GM21529 (cell line): ENCODE measurements around the gene WWC1.
"Not testable (repeated sequence)": the region's sequence is repeated elsewhere in the genome, so short reads cannot be mapped to it uniquely, and the experiment has no call there.

Experiments used
- ATAC-seq: cut with Tn5 transposase; IDR thresholded peaks from one replicate; pipeline ENCODE4 v1.9.1; 2021; ENCODE audit not compliant: unreplicated experiment

Gene WWC1

DNA sequence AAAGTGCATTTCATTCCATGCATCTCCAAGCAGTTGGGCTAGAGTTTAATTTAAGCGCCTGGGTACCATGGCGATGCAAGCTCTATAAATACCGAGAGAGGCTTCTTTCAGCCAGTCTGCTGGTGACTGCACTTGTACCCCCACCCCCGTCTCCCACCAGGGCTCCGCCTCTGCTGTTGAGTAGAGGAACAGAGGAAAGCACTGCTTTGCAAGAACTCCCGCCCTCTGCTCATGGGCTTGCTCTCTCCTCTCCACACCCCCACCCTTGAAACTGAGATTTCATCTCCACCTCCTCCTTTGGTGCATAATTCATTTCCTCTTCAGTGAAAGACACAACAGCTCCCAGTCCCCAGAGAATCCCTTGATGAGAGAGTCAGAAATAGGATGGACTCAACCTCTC lies 5.1 kb upstream of the WWC1 start:
- ATAC-seq, result peak; percentile 44

DNA sequence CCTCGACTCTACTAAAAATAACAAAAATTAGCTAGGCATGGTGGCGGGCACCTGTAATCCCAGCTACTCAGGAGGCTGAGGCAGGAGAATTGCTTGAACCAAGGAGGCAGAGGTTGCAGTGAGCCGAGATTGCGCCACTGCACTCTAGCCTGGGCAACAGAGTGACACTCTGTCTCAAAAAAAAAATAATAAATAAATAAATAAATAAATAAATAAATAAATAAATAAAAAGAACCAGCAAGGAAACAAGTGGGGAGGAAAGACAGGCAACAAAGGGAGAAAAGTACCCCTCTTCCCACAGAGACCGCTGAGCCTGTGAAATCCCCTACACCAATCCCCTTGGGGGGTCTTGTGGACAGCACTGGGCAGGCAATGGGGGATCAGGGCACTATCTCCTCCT lies 4.6 kb upstream of the WWC1 start:
- not testable (repeated sequence) for ATAC-seq

DNA sequence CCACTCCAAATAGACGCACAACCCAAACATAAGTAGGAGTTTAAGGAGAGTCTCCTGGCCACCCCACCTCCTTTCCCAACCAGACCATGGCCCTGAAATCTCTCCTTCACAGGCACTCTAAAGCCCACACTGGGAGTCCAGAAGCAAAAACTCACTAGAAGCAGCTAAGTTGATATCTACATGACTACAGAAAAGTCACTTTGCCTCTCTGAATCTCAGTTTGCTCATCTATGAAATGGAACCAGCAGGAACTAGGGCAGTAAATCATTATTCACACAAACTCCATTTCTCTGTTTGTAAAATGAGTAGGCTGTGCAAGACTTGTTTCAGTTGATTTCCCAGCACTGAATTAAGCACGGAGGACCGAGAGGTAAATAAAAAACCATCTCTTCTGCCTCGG lies 4.1 kb upstream of the WWC1 start:
- ATAC-seq, result no peak

DNA sequence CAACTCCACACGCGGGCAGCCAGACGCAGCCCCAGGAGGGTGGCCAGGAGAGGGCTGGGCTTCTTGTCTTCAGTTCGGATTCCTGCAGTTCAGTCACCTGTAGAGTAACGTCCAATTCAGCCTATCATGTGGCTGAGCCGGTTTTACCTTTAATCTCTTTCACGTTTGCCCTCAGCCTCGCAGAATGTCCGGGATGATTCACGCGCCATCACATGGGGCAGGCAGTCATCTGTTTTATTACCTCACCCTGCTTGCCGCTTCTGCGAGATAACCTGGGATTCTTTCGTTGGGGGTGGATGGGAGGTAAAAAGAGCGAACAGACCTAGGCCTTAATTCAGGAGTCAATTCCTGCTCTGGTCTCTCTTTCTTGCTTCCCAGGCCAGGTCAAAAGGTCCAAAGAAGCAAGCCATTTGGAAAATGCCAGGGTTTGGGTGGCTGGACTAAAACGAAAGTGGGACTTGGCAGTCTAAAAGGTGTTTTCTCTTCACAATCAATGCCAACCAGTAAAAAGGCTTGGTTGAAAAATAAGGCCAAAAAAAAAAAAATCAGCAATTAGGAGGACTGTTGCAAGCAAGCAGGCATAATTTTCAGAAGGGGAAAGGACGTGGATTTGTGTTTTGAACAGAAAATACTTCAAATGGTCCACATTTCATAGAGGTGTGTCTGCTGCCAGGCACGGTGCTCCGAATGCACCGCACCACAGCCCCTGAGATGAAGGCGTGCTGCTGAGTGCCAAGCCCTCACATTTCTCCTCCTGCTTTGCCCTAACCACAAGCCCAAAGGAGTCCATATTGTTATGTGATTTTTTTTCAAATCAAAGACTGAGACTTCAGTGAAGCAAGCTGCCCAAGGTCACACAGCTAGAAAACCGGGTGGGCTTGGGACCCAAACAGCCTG lies 2.8 kb upstream of the WWC1 start:
- ATAC-seq, result no peak

DNA sequence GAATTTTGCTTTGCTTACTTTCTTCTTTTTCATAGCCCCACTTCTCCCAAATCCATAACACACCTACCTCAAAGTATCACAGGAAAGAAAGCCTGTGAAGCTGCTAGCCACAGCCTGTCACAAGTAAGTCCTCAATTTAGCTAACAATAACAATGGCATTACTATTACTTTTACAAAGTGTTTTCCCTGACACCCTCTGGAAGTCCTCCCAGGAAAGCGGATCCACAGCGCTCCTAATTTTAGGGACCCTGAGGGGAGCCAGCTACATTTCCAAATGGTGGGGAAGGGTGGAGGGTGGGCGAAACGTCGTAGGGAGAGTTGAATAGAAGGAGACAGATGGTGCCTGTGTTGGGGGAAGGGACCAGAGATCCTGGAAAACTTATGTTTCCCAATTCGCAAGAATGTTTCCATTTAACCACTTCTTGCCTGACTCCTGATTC lies 523 bp upstream of the WWC1 start:
- ATAC-seq, result no peak

DNA sequence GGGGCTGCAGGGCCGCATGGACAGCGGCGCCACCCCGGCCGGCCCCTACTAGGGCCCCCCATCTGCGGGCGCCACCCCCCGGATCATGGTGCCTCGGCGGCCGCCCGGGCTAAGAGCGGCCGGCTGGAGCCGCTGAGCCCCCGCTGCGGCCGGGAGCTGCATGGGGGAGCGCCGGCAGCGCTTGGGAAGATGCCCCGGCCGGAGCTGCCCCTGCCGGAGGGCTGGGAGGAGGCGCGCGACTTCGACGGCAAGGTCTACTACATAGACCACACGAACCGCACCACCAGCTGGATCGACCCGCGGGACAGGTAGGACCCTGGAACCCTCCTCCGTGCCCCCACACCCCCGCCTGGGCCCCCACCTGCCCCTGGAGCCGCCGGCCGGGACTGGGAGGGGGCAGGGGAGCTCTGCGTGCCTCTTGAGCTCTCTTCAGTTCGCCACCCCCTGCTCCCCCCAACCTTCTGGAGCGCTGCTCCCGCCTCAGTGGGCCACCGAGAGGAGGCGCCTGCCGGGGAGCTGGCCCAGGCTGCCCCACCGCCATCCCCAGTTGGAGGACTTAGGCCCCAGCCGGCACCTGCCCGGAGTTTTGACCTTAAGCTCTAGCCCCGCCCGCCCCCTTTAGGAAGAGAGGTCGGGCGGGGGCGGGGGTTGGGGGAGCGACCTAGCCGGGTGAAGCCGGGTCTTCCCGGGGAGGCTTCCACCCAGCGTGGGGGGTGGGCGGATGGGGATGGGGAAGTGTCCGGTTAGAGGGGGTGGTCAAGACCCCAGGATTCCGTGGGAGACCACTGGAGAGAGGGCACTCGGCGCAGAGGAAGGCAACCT lies 730 bp downstream of the WWC1 start:
- peak; percentile 34 for ATAC-seq

DNA sequence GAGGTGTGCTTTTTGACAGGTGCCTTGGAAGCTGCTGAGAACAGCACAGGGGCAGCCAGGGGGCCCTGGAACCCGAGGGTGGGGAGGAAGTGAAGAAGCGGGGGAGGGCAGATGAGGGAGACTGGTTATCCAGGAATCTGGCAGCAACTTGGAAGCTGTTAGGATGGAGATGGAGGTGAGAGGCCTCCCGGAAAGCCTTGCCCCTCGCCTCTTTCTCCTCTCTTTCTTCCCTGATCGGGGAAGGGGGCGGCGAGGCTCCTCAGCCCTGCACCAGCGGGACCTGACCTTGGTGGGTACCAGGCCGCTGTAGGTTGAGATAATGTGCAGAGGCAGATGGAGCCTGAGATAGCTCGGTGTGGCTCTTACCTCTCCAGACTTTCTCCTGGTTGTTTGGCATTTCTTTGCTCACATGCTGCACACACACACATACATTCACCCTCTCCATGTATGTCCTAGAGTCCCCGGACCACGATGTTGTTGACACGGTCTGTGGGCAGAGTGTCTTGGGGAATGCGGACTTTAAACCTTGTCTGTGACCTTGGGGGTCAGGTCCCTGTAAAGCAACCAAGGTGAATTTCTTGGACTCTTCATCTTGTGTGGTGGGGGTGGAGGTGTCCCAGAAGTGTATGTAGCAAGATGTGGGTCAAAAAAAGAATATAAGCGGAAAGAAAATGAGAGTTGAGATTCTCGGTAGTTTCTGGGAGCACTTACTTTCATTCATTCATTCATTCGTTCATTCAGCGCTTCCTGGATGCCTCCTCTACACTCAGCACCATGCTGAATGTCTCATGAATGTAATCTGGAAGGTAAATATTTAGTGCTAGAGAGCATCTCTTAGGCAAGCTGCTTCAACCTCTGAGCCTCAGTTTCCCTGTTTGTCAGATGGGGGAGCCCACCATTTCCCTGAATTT lies 1.6 kb downstream of the WWC1 start:
- ATAC-seq, result no peak

DNA sequence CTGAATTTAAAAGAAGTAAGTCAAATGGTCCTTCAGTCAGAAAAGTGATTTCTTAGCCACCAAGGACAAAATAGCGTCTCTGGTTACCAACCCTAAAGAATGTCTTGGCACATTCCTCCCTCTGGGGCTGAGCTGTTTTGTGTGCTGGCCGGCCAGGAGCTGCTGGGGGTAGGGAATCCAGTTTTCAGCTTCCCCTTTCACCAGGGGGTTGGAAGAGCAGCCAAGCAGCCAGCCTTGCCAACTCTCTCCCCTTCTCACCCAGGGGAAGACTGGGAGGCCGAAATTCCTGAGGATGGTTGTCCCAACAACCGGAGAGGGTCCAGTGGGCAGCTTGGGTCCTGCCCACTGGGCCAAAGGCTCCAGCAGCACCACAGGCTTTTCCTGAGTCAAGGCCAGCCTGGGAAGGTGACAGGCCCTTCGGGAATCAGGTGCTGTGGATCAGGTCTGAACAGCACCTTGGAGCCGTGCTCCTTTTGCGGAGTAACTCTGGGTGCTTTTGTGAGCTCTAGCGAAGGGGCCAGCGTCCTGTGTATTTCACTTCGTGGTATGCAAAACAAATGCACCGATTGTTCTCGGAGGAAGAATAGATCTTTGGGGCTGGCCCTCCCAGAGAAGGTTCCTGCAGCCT lies 4.2 kb downstream of the WWC1 start:
- ATAC-seq, result no peak

DNA sequence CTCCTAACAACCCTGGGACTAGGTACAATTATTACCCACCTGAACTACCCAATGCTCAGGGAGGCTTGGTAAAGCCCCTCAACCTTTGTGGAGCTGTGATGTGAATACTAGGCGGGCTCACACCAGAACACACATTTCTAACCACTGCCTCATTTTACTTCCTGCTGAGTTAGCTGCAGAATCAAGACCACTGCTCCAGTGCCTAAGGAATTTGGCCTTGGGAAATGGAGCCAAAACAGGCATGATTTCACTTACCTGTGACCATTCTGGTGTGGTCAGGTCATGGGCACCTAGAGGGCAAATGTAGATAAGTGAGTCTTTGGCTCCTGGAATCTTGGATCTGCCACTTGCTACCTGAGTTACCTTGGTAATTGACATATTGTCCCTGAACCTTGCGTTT lies 5.2 kb downstream of the WWC1 start:
- no peak for ATAC-seq

DNA sequence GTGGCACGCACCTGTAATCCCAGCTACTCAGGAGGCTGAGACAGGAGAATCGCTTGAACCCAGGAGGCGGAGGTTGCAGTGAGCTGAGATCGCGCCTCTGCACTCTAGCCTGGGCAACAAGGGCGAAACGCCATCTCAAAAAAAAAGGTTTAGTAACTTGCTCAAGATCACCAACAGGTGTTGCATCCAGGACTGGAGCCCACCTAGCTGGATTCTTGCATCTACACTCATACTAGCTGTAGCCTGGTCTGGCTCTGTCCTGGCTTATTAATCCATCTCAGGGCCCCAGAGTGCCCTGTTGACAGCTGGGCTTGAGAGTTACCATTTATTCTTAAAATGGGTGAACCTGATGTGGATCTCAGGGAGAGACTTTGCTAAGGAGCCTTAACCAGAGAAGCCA lies 7.5 kb downstream of the WWC1 start:
- no peak for ATAC-seq

DNA sequence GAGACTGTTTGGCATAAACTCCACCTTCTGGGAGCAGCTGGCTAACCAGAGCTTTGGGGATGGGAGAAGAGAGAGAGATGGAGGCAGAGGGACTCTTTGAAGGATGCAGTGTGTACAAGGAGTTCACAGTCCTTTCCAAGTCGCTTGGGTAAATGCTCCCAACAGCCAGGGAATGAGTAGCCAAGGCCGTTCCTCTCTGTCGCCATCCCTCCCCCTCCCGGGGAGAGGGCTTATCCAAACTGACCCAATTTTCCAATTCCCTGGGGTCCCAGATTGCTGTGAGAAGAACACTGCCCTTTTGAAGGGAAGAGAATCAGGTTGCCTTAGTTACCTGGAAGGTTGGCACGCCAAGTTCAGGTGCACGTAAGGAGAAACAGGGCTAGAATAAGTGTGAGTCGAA lies 7.9 kb downstream of the WWC1 start:
- ATAC-seq, result no peak

DNA sequence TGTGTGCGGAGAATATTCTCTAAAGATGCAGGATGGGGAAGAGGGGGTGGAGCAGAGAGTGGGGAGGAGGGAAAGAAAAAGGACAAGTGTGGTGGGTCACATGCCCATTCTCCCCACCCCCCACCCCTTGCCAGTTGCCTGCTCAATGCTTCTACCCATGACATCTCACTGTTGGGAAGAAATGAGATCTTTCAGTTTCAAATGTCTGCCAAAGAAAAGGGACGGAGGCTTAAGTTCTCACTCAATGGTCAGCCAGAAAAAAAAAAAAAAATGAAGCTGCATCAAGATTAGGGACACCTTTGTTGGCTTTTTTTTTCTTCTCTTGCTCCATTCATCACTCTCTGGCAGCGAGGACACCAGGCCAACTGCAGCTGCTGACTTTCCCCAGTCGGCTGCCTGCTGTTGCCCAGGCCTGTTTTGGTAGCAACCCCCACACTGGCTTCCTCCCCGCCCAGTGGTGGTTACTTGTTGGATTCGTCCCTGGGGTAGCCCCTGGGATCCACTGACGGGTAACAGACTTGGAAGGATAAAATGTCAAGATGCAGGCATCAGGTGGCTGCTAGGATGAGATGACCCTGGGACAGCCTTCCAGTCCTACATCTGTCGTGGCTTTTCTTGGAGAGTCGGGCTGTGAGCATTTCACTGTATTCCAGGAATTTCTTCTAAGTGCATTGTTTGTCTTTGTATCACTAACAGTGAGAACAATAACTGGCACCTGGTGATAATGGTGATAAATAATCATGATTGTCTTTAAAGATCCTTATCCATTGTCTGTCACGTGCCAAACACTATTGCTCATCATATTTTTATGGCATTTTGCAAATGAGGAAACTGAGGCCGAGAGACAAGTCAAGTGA lies 9.1 kb downstream of the WWC1 start:
- no peak for ATAC-seq

DNA sequence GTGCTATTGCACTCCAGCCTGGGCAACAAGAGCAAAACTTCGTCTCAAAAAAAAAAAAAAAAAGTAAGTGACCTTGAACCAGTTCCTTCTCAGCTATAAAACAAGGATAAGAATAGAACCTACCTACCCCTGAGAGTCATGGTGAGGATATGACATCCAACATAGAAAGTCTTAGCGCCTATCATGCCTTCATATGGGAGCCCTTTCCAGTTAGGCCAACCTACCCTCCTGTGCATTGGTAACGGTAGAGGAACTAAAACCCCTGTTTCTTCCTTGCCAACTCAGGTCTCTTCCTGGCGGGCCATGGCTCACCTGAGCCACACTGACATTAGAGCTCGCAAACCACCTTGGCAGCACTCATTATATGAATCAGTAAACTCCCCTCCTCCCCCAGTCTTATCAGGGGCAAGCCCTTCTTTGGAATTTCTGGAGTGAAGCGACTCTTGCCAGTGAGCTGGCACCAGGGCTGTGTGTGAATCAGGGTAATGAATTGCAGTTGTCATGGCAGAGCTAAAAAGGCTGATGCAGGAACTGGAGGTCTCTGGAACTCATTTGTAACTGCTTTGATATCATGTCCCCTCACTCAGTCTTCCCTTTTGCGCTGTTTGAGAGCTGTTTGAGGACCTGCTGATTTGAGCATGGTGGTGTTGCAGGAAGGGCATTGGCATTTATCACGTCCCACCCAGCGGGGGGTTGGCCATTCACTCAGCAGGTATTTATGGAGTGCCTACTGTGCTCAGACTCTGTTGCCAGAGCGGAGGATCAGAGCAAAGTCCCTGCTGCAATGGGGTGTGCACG lies 10.3 kb downstream of the WWC1 start:
- no peak for ATAC-seq

DNA sequence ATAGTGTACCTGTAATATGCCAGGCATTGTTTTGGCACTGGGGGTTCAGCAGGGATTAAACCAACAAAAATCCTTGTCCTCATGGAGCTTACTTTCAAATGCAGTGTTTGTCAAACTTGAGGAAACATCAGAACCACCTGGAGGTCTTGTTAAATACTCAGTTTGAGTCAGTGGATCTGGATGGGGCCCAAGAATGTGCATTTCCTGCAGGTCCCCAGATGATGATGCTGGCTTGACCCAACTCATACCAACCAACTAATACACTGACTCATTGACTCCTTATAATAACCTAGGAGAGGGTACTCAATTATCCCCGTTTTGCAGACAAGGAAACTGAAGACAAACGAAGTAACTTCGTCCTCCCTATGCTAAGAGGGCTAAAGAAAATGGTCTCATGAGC lies 11.3 kb downstream of the WWC1 start:
- no peak for ATAC-seq

DNA sequence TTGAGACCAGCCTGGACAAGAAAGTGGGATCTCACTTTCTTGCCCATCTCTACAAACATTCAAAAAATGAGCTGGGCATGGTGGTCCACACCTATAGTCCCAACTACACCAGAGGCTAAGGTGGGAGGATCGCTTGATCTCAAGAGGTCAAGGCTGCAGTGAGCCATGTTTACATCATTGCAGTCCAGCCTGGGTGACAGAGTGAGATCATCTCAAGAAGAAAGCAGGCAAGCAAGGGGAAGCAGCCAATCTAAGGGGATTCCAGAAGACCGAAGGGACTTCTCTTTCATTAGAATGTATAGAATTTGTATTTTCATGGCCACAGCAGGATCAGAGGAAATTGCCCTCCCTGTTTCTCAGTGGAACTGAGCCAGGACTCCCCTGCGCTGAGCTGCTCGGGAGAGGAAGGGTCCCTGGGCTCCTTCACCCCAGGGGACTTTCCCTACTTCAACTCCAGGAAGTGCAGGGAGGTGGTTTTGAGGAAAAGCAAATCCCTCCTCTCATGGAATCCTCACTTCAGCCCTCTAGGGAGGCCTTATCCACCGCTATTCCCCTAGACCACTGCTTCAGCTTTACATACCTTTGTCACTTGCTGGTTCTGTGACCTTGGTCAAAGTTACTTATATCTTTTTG lies 12.1 kb downstream of the WWC1 start:
- ATAC-seq, result no peak

DNA sequence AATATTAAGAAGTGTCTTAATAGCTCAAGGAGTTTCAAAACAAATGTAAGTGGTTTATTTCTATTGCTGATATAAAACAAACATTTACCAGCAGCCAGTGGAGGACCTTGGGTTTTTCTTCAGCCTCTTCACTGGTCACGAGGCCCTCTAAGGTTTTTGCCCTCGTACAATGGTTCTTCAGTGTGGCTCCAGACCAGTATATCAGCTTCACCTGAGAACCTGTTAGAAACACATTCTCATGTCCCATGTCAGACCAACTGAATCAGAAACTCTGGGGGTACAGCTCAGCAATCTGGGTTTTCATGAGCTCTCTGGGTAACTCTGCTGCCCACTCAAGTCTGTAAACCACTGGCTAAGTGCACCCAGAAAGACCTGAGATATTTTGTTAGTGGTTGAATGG lies 12.9 kb downstream of the WWC1 start:
- ATAC-seq, result no peak

DNA sequence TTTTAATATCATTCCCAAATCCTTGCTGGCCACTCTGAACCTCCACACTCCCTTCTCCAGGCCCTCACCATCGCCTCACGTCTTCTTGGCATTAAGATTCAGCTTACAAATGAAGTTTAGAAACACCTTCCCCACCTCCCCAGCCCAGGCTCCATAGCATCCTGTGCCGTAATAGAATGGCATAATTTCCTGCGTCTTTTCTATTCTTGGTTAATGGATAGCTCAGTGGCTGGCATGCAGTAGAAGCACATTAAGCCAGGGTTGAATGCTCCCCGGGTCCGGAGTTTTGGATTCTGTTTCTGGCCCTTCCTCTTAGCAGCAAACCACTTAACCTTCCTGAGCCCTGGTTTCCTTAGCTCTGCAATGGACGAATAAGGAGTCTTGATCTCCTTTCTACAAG lies 13.8 kb downstream of the WWC1 start:
- no peak for ATAC-seq

DNA sequence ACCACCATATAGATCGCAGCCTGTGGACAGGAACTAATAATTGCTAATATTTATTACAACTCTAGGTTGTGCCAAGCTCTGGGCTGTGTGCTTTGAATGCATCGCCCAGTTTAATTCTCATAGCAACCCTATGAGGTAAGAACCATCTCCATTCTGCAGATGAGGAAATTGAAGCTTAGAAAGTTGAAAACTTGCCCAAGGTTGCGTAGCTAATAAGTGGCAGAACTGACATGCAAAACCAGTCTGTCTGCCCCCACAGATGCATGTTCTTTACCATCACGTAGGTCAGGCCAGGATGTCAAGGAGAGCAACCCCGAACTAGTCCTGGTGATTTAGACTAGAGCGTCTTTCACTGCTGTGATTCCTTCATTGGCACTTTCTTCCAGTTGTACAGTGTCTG lies 15.6 kb downstream of the WWC1 start:
- no peak for ATAC-seq
